Astrocyte of the cerebellum (primary cell): ENCODE results near the gene SECISBP2L.

Experiments
- DNase-seq: peaks from one replicate; pipeline ENCODE4 v3.0.0-alpha.2; 2011; ENCODE audit warnings: low read depth
- H3K4me3 ChIP-seq: 2 replicates; pipeline ENCODE4 v1.5.1; 2011; ENCODE audit warnings: mild to moderate bottlenecking, low read depth, low read length, moderate library complexity
- CTCF ChIP-seq: IDR thresholded peaks from 2 replicates; pipeline ENCODE4 v1.5.1; 2012; ENCODE audit warnings: low read length, low read depth, moderate library complexity, mild to moderate bottlenecking; ENCODE audit errors: missing control alignments
- in situ Hi-C: cut with HindIII; loops from 2 replicates; pipeline ENCODE4 v1.10.0; 2017; ENCODE audit warnings: low sequenced_read_pairs

SECISBP2L gene

DNA sequence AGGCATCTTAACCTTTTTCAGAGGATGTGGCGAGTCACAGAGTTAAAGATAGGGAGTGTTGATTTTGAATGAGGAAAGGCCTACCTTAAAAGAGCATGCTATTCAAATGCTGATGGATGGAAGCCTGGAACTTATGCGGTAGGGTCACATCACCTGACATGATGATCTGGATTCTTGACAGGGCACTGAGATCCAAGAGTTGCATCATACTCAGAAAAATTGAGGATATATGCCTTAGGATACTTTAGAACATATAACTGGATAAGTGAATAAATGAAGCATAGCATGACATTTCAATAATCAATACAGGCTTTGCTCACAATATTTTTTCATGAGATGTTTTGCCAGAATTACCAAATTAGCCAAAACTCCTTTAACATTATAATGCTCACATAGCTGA, 20.1 kb upstream of the SECISBP2L start:
- no peak for TF ChIP-seq CTCF
- in situ Hi-C loops = no loop called here
- H3K4me3 ChIP-seq = no peak overlapping the region

GRCh38 chr15:49064884-49065283, 18.6 kb upstream of the SECISBP2L start:
- no peak for DNase-seq
- no peak for TF ChIP-seq CTCF

More for the DNA sequence above, 20.1 kb upstream of the SECISBP2L start:
- no peak for DNase-seq

GRCh38 chr15:49064281-49064653, 18.0 kb upstream of the SECISBP2L start:
- TF ChIP-seq CTCF = no peak
- in situ Hi-C loops = no loop called here
- no peak for DNase-seq
- H3K4me3 ChIP-seq = no peak overlapping the region

More at GRCh38 chr15:49064884-49065283, 18.6 kb upstream of the SECISBP2L start:
- in situ Hi-C loops = no loop called here
- no peak overlapping the region for H3K4me3 ChIP-seq

GRCh38 chr15:49063402-49064280, 17.4 kb upstream of the SECISBP2L start:
- in situ Hi-C loops = no loop called here
- DNase-seq = no peak
- H3K4me3 ChIP-seq = no peak overlapping the region
- no peak for TF ChIP-seq CTCF

- in situ Hi-C loops = no loop called here
- no peak for TF ChIP-seq CTCF
- DNase-seq = no peak
- no peak overlapping the region for H3K4me3 ChIP-seq
These were observed 16.7 kb upstream of the SECISBP2L start for GRCh38 chr15:49062900-49063299.

DNA sequence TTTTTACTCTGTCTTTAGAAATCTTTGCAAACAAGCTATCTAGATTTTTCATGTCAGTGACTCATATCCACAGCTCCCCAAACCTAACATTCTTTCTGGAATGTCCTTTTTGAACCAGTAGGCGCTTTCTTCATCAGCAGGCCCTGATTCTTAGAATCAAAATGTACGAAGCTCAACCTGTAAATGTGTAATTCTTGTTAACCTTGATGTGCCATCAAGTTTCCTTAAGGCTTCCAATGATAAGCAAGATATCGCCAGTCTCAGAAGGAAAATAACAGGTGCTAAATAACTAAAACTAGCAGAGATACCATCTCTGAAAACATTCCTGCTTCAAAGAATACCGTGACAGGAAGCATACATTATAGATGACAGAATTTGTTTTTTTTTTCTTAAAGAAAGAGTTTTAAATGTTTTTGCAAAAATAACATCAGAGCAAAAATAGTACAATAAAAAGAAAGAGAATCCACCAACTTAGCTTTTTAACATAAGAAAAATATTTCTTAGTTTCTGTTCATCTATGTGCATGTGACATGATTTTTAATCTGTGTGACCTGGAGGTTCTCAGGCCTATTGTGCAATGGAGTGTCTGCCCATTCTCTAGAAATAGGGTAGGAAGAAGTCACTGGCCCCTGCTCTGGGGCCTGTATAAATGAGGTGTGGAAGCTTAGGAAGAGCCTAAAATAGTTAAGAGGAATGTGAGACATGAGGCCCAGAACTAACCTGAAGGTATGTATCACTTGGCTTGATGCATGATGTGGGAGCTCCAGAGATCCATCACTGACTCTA, 14.7 kb upstream of the SECISBP2L start:
- no peak for TF ChIP-seq CTCF
- no peak overlapping the region for H3K4me3 ChIP-seq
- no peak for DNase-seq
- in situ Hi-C loops = no loop called here
